Thyroid gland (tissue), 4 donors: Measurements from ENCODE around the gene TENM3.

ENCODE experiments used
- CTCF ChIP-seq, 6 experiments: fragments of 200-600 bp in 3 of 6; fragments of 450-650 bp in 3 of 6; sonication (generic) in 3 of 6; IDR thresholded peaks; one replicate each; pipeline ENCODE4 v1.5.1; 2016 to 2019; ENCODE audit warnings: antibody characterized with exemption in 6 of 6, mild to moderate bottlenecking in 2 of 6, inconsistent platforms in 1 of 6, moderate library complexity in 1 of 6
- POLR2A ChIP-seq, 2 donors: fragments of 450-650 bp; IDR thresholded peaks; one replicate each; pipeline ENCODE4 v1.6.1; 2017; ENCODE audit warnings: antibody characterized with exemption in 2 of 2, mild to moderate bottlenecking in 2 of 2, moderate library complexity in 1 of 2

- TF ChIP-seq POLR2A (IDR thresholded peaks at IDR 0.05) (no peak), CTCF (IDR thresholded peaks at IDR 0.05) (no peak)
Observed at GRCh38 chr4:182640932-182641331, 397.7 kb downstream of the TENM3 start.
